Measurements from ENCODE around the gene GUCY2F.

Gene GUCY2F

DNA sequence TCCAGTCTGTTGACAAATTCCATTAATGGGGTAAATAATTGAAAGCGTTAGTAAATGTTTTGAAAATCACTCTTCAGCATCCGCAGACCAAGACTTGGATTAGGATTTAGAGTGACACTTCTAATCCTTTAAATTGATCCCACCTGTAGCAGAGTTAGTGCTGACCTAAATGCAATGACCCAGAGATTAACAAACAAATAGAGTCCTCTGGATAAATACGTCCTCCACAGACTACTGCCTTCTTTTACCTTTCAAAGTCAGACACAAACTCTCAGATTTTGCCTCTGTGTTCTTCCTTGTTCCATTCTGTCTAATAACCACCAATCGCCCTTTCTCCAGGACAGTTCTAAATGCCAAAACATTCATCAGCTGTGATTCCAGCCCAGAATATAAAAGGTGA lies at the start of gene GUCY2F:
TSS of gene GUCY2F (minus strand) at position 101 of the 400 bp plus-strand sequence. CDS start 6,150 bp downstream, outside the sequence.
- no peak for DNase-seq (ENCODE audit: low read depth)
- no peak within 1 kb of the TSS for H3K4me3 ChIP-seq (ENCODE audit: low read depth, low read length)
- no peak for TF ChIP-seq MYC (IDR thresholded peaks at IDR 0.05; ENCODE audit: low read depth, low read length)
- TF ChIP-seq POLR2A (IDR thresholded peaks at IDR 0.05; ENCODE audit: extremely low read depth, insufficient read length): no peak
- TF ChIP-seq, protein P1, sequence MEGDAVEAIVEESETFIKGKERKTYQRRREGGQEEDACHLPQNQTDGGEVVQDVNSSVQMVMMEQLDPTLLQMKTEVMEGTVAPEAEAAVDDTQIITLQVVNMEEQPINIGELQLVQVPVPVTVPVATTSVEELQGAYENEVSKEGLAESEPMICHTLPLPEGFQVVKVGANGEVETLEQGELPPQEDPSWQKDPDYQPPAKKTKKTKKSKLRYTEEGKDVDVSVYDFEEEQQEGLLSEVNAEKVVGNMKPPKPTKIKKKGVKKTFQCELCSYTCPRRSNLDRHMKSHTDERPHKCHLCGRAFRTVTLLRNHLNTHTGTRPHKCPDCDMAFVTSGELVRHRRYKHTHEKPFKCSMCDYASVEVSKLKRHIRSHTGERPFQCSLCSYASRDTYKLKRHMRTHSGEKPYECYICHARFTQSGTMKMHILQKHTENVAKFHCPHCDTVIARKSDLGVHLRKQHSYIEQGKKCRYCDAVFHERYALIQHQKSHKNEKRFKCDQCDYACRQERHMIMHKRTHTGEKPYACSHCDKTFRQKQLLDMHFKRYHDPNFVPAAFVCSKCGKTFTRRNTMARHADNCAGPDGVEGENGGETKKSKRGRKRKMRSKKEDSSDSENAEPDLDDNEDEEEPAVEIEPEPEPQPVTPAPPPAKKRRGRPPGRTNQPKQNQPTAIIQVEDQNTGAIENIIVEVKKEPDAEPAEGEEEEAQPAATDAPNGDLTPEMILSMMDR (IDR thresholded peaks at IDR 0.05; ENCODE audit: low read depth, low read length): no peak
- TF ChIP-seq, protein P2, sequence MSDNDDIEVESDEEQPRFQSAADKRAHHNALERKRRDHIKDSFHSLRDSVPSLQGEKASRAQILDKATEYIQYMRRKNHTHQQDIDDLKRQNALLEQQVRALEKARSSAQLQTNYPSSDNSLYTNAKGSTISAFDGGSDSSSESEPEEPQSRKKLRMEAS (IDR thresholded peaks at IDR 0.05; ENCODE audit: low read depth, low read length): no peak

DNA sequence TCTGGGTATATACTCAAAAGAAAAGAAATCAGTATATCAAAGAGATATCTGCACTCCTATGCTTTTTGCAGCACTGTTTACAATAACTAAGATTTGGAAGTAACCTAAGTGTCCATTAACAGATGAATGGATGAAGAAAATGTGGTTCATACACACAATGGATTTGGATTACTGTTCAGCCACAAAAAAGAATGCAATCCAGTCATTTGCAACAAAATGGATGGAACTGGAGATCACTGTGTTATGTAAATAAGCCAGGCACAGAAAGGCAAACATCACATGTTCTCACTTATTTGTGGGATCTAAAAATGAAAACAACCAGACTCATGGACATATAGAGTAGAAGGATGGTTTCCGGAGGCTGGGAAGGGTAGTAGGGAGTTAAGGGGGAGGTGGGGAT lies 37.1 kb upstream of the GUCY2F start:
- TF ChIP-seq MYC (IDR thresholded peaks at IDR 0.05; ENCODE audit: low read depth, low read length) (no peak), POLR2A (IDR thresholded peaks at IDR 0.05; ENCODE audit: extremely low read depth, insufficient read length) (no peak)
- TF ChIP-seq, protein P1 (IDR thresholded peaks at IDR 0.05; ENCODE audit: low read depth, low read length): no peak
- TF ChIP-seq, protein P2 (IDR thresholded peaks at IDR 0.05; ENCODE audit: low read depth, low read length): no peak
- H3K4me3 ChIP-seq (ENCODE audit: low read depth, low read length): no peak overlapping the region
- no peak for DNase-seq (ENCODE audit: low read depth)

DNA sequence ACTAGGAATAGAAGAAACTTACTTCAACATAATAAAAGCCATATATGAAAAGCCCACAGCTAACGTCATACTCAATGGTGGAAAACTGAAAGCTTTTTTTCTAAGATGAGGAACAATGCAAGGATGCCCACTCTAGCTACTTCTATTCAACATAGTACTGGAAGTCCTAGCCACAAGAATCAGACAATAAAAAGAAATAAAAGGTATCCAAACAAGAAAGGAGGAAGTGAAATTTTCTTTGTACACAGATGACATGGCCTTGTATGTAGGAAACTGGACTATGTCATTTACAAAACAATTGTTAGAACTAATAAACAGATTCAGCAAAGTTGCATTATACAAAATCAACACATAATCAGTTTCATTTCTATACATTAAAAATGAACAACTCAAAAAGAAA lies 29.2 kb upstream of the GUCY2F start:
- TF ChIP-seq, protein P1 (IDR thresholded peaks at IDR 0.05; ENCODE audit: low read depth, low read length): no peak
- TF ChIP-seq MYC (IDR thresholded peaks at IDR 0.05; ENCODE audit: low read depth, low read length) (no peak), POLR2A (IDR thresholded peaks at IDR 0.05; ENCODE audit: extremely low read depth, insufficient read length) (no peak)
- TF ChIP-seq, protein P2 (IDR thresholded peaks at IDR 0.05; ENCODE audit: low read depth, low read length): no peak
- no peak for DNase-seq (ENCODE audit: low read depth)
- H3K4me3 ChIP-seq (ENCODE audit: low read depth, low read length): no peak overlapping the region

DNA sequence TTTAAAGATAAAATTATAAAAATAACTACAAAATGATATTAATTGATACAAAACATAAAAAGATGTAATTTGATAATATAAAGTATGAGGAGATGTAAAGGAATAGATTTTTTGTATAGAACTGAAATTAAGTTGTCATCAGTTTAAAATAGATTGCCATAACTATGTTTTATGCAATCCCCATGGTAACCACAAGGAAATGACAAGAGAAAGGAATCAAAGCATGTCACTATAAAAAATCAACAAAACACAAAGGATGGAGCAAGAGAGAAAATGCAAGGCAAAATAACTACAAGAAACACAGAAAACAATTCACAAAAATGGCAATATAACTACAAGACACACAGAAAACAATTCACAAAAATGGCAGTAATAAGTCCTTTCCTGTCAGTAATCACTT lies 27.0 kb upstream of the GUCY2F start:
- TF ChIP-seq, protein P1 (IDR thresholded peaks at IDR 0.05; ENCODE audit: low read depth, low read length): no peak
- TF ChIP-seq MYC (IDR thresholded peaks at IDR 0.05; ENCODE audit: low read depth, low read length): no peak
- no peak for TF ChIP-seq POLR2A (IDR thresholded peaks at IDR 0.05; ENCODE audit: extremely low read depth, insufficient read length)
- TF ChIP-seq, protein P2 (IDR thresholded peaks at IDR 0.05; ENCODE audit: low read depth, low read length): no peak
- H3K4me3 ChIP-seq (ENCODE audit: low read depth, low read length): no peak overlapping the region
- no peak for DNase-seq (ENCODE audit: low read depth)

DNA sequence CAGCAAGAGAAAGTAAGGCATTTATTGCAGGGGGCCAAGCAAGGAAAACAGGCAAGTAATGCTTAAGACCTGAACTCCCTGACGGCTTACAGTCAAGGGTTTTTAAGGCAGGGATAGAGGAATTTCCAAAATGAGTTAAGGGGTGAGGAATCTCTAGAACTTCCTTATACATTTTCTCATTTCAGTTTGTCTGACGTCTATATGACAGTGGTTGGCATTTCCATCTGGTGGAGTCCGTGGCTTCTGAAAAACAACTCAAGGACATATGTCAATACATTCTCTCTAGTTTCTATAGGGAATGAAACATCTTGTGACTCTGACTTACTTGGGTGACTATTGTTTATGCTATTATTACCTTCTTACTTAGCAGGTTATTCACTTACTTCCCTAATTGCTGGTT lies 19.3 kb upstream of the GUCY2F start:
- H3K4me3 ChIP-seq (ENCODE audit: low read depth, low read length): no peak overlapping the region
- TF ChIP-seq, protein P2 (IDR thresholded peaks at IDR 0.05; ENCODE audit: low read depth, low read length): no peak
- TF ChIP-seq POLR2A (IDR thresholded peaks at IDR 0.05; ENCODE audit: extremely low read depth, insufficient read length) (no peak), MYC (IDR thresholded peaks at IDR 0.05; ENCODE audit: low read depth, low read length) (no peak)
- TF ChIP-seq, protein P1 (IDR thresholded peaks at IDR 0.05; ENCODE audit: low read depth, low read length): no peak
- DNase-seq (ENCODE audit: low read depth): no peak

Data from NB4 (cell line).